Measurements from ENCODE around the gene COL19A1. TPM values are rescaled to one million over a fixed set of nuclear protein-coding genes. Genes with fewer than 3 reads are reported as not detected.

The COL19A1 gene
- total RNA-seq, 2 donors from 2014 or later: 0.14 to 0.45 TPM

DNA sequence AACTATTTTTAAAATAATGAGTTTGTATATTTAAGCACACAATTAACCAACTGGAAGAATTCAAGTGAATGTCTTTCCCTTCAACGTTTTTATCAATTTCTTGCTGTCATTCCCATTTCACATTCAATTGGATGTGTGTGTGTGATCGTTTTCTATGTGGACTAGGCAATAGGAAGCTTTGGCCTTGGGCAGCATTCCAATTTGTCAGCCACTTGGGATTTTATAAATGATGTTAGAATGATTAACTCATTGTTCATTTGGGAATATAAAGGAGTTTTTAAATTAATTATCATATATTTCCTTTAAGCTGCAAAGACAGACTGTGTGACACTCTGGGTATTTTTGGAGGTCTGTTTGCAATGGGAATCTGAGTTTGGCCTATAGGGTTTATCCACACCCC lies 274.1 kb downstream of the COL19A1 start:
- H3K27me3 ChIP-seq (replicated peaks; ENCODE audit: insufficient read depth): no peaks in the 10 kb centered on the region
- H3K4me1 ChIP-seq (replicated peaks): no peaks in the 10 kb centered on the region
- WGBS: 67% methylated on average over 2 of the region's 2 CpGs
- no peak for DNase-seq (ENCODE audit: low spot score)
- no peak overlapping the region for H3K4me3 ChIP-seq
- intact Hi-C loops (cut with DNase I): no loop called here
- no peak overlapping the region for H3K27ac ChIP-seq
- no peaks in the 10 kb centered on the region for H3K9me3 ChIP-seq
- TF ChIP-seq POLR2A (IDR thresholded peaks at IDR 0.05) (no peak), POLR2AphosphoS5 (IDR thresholded peaks at IDR 0.05) (no peak)
- TF ChIP-seq, protein P1, sequence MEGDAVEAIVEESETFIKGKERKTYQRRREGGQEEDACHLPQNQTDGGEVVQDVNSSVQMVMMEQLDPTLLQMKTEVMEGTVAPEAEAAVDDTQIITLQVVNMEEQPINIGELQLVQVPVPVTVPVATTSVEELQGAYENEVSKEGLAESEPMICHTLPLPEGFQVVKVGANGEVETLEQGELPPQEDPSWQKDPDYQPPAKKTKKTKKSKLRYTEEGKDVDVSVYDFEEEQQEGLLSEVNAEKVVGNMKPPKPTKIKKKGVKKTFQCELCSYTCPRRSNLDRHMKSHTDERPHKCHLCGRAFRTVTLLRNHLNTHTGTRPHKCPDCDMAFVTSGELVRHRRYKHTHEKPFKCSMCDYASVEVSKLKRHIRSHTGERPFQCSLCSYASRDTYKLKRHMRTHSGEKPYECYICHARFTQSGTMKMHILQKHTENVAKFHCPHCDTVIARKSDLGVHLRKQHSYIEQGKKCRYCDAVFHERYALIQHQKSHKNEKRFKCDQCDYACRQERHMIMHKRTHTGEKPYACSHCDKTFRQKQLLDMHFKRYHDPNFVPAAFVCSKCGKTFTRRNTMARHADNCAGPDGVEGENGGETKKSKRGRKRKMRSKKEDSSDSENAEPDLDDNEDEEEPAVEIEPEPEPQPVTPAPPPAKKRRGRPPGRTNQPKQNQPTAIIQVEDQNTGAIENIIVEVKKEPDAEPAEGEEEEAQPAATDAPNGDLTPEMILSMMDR (IDR thresholded peaks at IDR 0.05): no peak
- no peaks in the 10 kb centered on the region for H3K36me3 ChIP-seq

DNA sequence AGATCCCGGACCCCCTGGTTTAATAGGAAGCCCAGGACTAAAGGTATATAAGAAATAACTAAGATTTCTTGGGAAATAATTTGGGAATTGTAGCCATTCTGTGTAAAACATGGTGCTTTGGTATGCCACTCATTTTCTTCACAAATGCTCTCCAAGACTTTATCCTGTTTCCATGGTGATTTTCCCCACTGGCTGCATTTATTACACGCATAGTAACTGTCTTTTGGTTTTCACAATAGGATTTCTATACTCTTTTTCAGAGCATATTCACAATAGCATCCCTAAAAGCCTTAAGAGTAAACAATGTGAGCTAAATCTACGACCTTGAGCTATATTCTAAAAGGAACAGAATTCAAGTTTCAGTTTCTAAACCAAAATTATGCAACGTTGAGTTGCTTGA lies 275.7 kb downstream of the COL19A1 start:
- Histone ChIP-seq H3K36me3 (no peaks in the 10 kb centered on the region), H3K4me3 (no peak overlapping the region)

DNA sequence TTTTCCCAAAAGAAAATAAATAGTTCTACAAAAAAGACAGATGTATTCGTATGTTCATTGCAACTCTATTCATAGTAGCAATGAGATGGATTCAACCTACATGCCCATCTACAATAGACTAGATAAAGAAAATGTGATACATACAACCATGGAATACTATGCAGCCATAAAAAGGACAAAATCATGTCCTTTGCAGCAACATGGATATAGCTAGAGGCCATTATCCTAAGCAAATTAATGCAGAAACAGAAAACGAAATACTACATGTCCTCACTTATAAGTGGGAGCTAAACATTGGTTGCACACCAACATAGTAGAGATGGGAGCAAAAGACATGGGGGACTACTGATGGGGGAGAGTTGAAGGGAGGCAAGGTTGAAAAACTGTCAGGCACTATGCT lies 278.8 kb downstream of the COL19A1 start:
- Histone ChIP-seq H3K27ac (no peak overlapping the region), H3K4me1 (replicated peaks) (no peaks in the 10 kb centered on the region), H3K36me3 (no peaks in the 10 kb centered on the region), H3K4me3 (no peak overlapping the region), H3K9me3 (no peaks in the 10 kb centered on the region), H3K27me3 (replicated peaks; ENCODE audit: insufficient read depth) (no peaks in the 10 kb centered on the region)
- TF ChIP-seq POLR2AphosphoS5 (IDR thresholded peaks at IDR 0.05) (no peak), POLR2A (IDR thresholded peaks at IDR 0.05) (no peak)
- TF ChIP-seq, protein P1 (IDR thresholded peaks at IDR 0.05): no peak
- WGBS: 86% methylated on average over 2 of the region's 2 CpGs
- intact Hi-C loops (cut with DNase I): no loop called here
- DNase-seq (ENCODE audit: low spot score): no peak

More for the DNA sequence above, 275.7 kb downstream of the COL19A1 start:
- WGBS: 77% methylated on average over 4 of the region's 4 CpGs
- Histone ChIP-seq H3K9me3 (no peaks in the 10 kb centered on the region), H3K27ac (no peak overlapping the region), H3K27me3 (replicated peaks; ENCODE audit: insufficient read depth) (no peaks in the 10 kb centered on the region), H3K4me1 (replicated peaks) (no peaks in the 10 kb centered on the region)
- intact Hi-C loops (cut with DNase I): no loop called here
- TF ChIP-seq POLR2AphosphoS5 (IDR thresholded peaks at IDR 0.05): no peak
- TF ChIP-seq, protein P1 (IDR thresholded peaks at IDR 0.05): no peak
- TF ChIP-seq POLR2A (IDR thresholded peaks at IDR 0.05): no peak
- DNase-seq (ENCODE audit: low spot score): no peak

DNA sequence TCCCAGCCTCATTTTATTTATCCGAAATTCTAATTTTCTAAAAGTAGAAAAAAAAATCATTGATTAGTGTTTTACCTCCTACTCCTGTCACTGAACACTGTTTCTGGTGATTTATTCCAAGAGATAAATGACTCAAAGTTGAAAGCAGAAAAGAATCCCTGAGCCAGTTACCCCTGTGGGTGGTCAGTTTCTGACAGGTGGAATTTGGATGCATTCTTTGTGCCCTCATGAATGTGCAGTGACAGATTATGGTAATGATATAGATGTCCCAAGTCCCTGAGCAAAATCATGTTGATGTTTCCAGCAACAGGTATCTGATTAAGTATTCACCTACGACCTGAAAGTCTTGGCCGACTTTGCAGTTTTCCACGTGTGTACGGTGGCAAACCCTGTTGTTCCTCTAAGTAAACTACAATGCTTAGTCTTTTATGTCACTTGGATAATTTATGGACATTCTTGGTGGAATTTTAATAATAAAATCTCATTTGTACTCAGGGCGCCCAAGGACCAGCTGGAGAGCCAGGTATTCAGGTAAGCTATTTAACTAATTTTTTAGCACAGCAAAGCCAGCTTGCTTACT lies 282.9 kb downstream of the COL19A1 start:
- no peak overlapping the region for H3K27ac ChIP-seq

DNA sequence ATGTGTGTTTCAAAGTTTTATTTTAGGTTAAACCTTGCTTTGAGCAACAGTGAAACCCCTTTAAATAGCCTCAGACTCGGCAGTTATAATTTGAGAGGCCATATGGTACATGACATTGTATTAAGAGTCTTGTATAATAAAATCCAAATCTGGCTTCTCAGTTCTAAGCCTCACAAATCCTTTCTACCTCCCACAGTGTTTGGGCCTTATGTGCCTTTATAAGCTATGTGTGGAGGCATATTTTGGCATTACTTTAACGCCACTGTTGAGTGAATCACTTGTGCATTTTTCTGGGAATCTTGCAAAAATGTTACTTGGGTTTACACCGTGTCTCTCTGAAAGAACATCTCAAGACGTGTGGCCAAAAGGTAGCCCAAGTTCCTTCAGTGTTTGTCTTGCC lies 284.2 kb downstream of the COL19A1 start:
- Histone ChIP-seq H3K4me3 (no peak overlapping the region), H3K36me3 (no peaks in the 10 kb centered on the region), H3K9me3 (no peaks in the 10 kb centered on the region), H3K27me3 (replicated peaks; ENCODE audit: insufficient read depth) (no peaks in the 10 kb centered on the region), H3K4me1 (replicated peaks) (no peaks in the 10 kb centered on the region), H3K27ac (no peak overlapping the region)
- intact Hi-C loops (cut with DNase I): no loop called here
- DNase-seq (ENCODE audit: low spot score): no peak
- TF ChIP-seq POLR2A (IDR thresholded peaks at IDR 0.05): no peak
- TF ChIP-seq POLR2AphosphoS5 (IDR thresholded peaks at IDR 0.05): no peak
- TF ChIP-seq, protein P1 (IDR thresholded peaks at IDR 0.05): no peak
- WGBS: 73% methylated on average over 4 of the region's 4 CpGs

More for the DNA sequence above, 282.9 kb downstream of the COL19A1 start:
- Histone ChIP-seq H3K27me3 (replicated peaks; ENCODE audit: insufficient read depth) (no peaks in the 10 kb centered on the region), H3K9me3 (no peaks in the 10 kb centered on the region), H3K4me3 (no peak overlapping the region), H3K36me3 (no peaks in the 10 kb centered on the region), H3K4me1 (replicated peaks) (no peaks in the 10 kb centered on the region)
- WGBS: 84% methylated on average over 6 of the region's 6 CpGs
- DNase-seq (ENCODE audit: low spot score): no peak
- intact Hi-C loops (cut with DNase I): no loop called here
- no peak for TF ChIP-seq POLR2A (IDR thresholded peaks at IDR 0.05)
- TF ChIP-seq POLR2AphosphoS5 (IDR thresholded peaks at IDR 0.05): no peak
- TF ChIP-seq, protein P1 (IDR thresholded peaks at IDR 0.05): no peak

All from prostate gland (tissue), 2 donors.